A673 (cell line): ENCODE measurements around the gene INPP5B. TPM values are rescaled to one million over a fixed set of nuclear protein-coding genes. Genes with fewer than 3 reads are reported as not detected.

Source experiments
- BruUV-seq: library from RNA; stranded (reverse); fragments of 400-500 nt; replicated peaks from 2 replicates; lab custom pipeline; 2021; lab: Mats Ljungman, UMichigan
- CTCF ChIA-PET: fragments of 300-600 bp; sonication (Branson Sonifier 250); formaldehyde crosslinking; loops from one replicate; lab custom pipeline; 2022; ENCODE audit warnings: antibody characterized with exemption; lab: Charles Lee
- POLR2A ChIA-PET: fragments of 300-600 bp; sonication (Branson Sonifier 250); formaldehyde crosslinking; loops from one replicate; lab custom pipeline; 2022; ENCODE audit warnings: antibody characterized with exemption; ENCODE audit not compliant: low non-redundant PET; lab: Charles Lee
- DNase-seq: peaks from one replicate; pipeline ENCODE4 v3.0.0-alpha.2; 2015; ENCODE audit warnings: low spot score
- H3K27ac ChIP-seq: fragments of 200-600 bp; sonication (generic); 2 replicates; pipeline ENCODE4 v1.5.1; 2016; ENCODE audit warnings: mixed run types, low read depth, mild to moderate bottlenecking, mixed read lengths, antibody characterized with exemption, low read length; ENCODE audit not compliant: poor library complexity, severe bottlenecking
- H3K27me3 ChIP-seq: fragments of 200-600 bp; sonication (generic); replicated peaks from 2 replicates; pipeline ENCODE4 v1.6.1; 2017; ENCODE audit warnings: mixed run types, low read depth, mild to moderate bottlenecking, mixed read lengths, antibody characterized with exemption, low read length; ENCODE audit not compliant: insufficient read depth, poor library complexity
- H3K36me3 ChIP-seq: fragments of 200-600 bp; sonication (generic); 2 replicates; pipeline ENCODE4 v1.6.1; 2016; ENCODE audit warnings: mixed run types, mild to moderate bottlenecking, mixed read lengths, antibody characterized with exemption, low read length; ENCODE audit not compliant: insufficient read depth, poor library complexity, severe bottlenecking
- H3K4me1 ChIP-seq: fragments of 200-600 bp; sonication (generic); 2 replicates; pipeline ENCODE4 v1.6.1; 2017; ENCODE audit warnings: mixed run types, mild to moderate bottlenecking, mixed read lengths, antibody characterized with exemption, low read length; ENCODE audit not compliant: insufficient read depth, poor library complexity, severe bottlenecking
- H3K4me3 ChIP-seq: fragments of 200-600 bp; sonication (generic); 2 replicates; pipeline ENCODE4 v1.5.1; 2016; ENCODE audit warnings: low read depth, mixed run types, mild to moderate bottlenecking, mixed read lengths, low read length; ENCODE audit not compliant: poor library complexity, severe bottlenecking
- H3K9me3 ChIP-seq: fragments of 200-600 bp; sonication (generic); 2 replicates; pipeline ENCODE4 v1.6.1; 2016; ENCODE audit warnings: mixed run types, low read depth, mild to moderate bottlenecking, mixed read lengths, antibody characterized with exemption, low read length; ENCODE audit not compliant: poor library complexity, severe bottlenecking
- EZH2 ChIP-seq: fragments of 200-600 bp; sonication (generic); IDR thresholded peaks from 2 replicates; pipeline ENCODE4 v1.6.1; 2017; ENCODE audit warnings: borderline replicate concordance, low read depth, mild to moderate bottlenecking, mixed read lengths, antibody characterized with exemption, low read length; ENCODE audit not compliant: poor library complexity, severe bottlenecking
- intact Hi-C: fragments of 100-400 bp; cut with micrococcal nuclease; formaldehyde crosslinking; loops from one replicate; pipeline ENCODE4 v1.10.0; 2022; ENCODE audit not compliant: unreplicated experiment
- total RNA-seq: library from RNA; stranded (reverse); gene quantifications from 2 replicates; pipeline ENCODE4 v1.2.3, GENCODE V29; 2021
- TF ChIP-seq, protein P1 (sequence below): fragments of 300-800, 200-600 bp; sonication (generic); conservative IDR thresholded peaks from 2 replicates; pipeline ENCODE4 v1.5.1; 2017; ENCODE audit warnings: low read depth, mild to moderate bottlenecking, antibody characterized with exemption, low read length, moderate library complexity, mixed read lengths

INPP5B gene
- total RNA-seq, 1 experiment from 2014 or later: 15.6 TPM

GRCh38 chr1:37839676-37840075 is 107.2 kb downstream of the INPP5B start:
- Histone ChIP-seq H3K4me3 (no peak overlapping the region), H3K4me1 (no peaks in the 10 kb centered on the region), H3K9me3 (no peaks in the 10 kb centered on the region), H3K27me3 (no peaks in the 10 kb centered on the region), H3K36me3 (peaks cover 35% of the 10 kb centered on the region), H3K27ac (no peak overlapping the region)
- POLR2A ChIA-PET: no interaction called here
- BruUV-seq: no TSS peak
- TF ChIP-seq, protein P1, sequence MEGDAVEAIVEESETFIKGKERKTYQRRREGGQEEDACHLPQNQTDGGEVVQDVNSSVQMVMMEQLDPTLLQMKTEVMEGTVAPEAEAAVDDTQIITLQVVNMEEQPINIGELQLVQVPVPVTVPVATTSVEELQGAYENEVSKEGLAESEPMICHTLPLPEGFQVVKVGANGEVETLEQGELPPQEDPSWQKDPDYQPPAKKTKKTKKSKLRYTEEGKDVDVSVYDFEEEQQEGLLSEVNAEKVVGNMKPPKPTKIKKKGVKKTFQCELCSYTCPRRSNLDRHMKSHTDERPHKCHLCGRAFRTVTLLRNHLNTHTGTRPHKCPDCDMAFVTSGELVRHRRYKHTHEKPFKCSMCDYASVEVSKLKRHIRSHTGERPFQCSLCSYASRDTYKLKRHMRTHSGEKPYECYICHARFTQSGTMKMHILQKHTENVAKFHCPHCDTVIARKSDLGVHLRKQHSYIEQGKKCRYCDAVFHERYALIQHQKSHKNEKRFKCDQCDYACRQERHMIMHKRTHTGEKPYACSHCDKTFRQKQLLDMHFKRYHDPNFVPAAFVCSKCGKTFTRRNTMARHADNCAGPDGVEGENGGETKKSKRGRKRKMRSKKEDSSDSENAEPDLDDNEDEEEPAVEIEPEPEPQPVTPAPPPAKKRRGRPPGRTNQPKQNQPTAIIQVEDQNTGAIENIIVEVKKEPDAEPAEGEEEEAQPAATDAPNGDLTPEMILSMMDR: no peak
- TF ChIP-seq EZH2: no peak
- no peak for DNase-seq
- CTCF ChIA-PET: no interaction called here
- intact Hi-C loops: no loop called here

GRCh38 chr1:37836788-37837187 is 110.1 kb downstream of the INPP5B start:
- Histone ChIP-seq H3K9me3 (no peaks in the 10 kb centered on the region), H3K36me3 (peaks cover 54% of the 10 kb centered on the region), H3K27me3 (no peaks in the 10 kb centered on the region), H3K4me3 (no peak overlapping the region), H3K27ac (no peak overlapping the region), H3K4me1 (no peaks in the 10 kb centered on the region)
- CTCF ChIA-PET: no interaction called here
- POLR2A ChIA-PET: no interaction called here
- intact Hi-C loops: no loop called here
- BruUV-seq: no TSS peak
- TF ChIP-seq, protein P1: no peak
- no peak for TF ChIP-seq EZH2
- no peak for DNase-seq

- Histone ChIP-seq H3K36me3 (peaks cover 41% of the 10 kb centered on the region), H3K4me1 (no peaks in the 10 kb centered on the region), H3K4me3 (no peak overlapping the region), H3K27me3 (no peaks in the 10 kb centered on the region), H3K9me3 (no peaks in the 10 kb centered on the region), H3K27ac (no peak overlapping the region)
- intact Hi-C loops: no loop called here
- DNase-seq: no peak
- POLR2A ChIA-PET: no interaction called here
- CTCF ChIA-PET: no interaction called here
- no peak for TF ChIP-seq EZH2
- TF ChIP-seq, protein P1: no peak
- no TSS peak for BruUV-seq
Observed at GRCh38 chr1:37831809-37832208, 115.0 kb downstream of the INPP5B start.
